Epidermal melanocyte (primary cell): Measurements from ENCODE around the gene RAD23B.
"Not testable (repeated sequence)": the region's sequence is repeated elsewhere in the genome, so short reads cannot be mapped to it uniquely, and the experiment has no call there.

ENCODE experiments used
- DNase-seq: peaks from one replicate; pipeline ENCODE4 v3.0.0; 2011; ENCODE audit warnings: low spot score; ENCODE audit not compliant: insufficient read length

The RAD23B gene

GRCh38 chr9:107292821-107293542 lies 9.9 kb downstream of the RAD23B start:
- DNase-seq: no peak

- no peak for DNase-seq
These were observed 10.5 kb downstream of the RAD23B start for GRCh38 chr9:107293543-107294085.

DNA sequence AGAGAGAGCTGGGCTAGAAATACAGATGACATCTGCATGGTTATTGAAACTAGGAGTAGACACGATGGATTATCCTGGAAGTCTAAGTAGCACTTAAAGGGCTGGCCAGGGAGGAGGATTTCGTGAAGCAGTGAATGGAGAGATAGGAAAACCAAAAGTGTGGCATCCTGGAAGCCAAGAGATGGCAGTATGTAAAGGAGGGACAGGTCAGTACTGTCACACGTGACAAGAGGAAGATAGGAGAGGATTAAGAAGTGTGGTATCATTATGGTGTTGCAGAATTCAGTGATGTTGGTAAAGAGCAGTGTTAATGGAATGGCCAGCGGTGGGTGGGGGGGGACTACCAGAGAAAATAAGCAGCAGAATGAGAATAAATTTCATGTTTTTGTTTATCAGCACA lies 11.7 kb downstream of the RAD23B start:
- DNase-seq: no peak

DNA sequence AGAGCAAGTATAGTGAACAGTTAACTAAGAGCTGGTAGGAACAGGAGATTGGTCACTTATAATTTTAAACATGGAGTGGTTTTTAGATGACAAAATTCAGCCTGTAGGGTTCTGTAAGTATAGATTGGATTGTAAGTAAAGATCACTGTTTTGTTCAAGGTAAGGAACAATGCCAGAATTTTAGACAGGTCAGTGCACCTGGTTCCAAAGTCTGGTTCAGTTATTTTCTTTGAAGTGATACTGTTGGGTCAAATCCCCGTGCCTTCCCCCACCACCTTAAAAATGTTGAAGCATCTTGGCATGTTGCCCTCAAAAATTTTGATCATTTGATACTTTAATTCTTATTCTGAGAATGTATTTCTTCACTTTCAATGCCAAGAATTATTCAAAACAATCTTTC lies 12.9 kb downstream of the RAD23B start:
- DNase-seq: no peak

GRCh38 chr9:107296592-107296991 lies 13.5 kb downstream of the RAD23B start:
- not testable (repeated sequence) for DNase-seq

DNA sequence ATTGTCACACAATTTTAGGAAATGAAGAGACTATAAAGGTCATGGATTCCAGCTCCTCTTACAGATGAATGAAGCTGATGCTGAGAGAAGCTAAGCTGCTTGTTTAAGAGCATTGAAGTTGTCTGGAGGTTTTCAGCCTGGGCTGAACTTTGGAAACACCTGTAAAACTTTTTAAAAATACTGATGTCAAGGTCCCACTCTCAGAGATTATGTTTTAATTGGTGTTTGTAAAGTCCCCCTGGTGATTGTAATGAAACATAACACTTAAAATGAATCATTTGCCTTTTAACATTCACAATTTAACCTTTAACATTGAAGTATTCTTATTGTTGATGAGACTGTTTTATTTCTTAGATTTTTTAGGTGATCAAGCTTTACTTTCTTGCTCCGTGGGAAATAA lies 16.4 kb downstream of the RAD23B start:
- no peak for DNase-seq

GRCh38 chr9:107306308-107306707 lies 23.2 kb downstream of the RAD23B start:
- no peak for DNase-seq

- no peak for DNase-seq
These were observed 24.3 kb downstream of the RAD23B start for GRCh38 chr9:107307331-107307730.

DNA sequence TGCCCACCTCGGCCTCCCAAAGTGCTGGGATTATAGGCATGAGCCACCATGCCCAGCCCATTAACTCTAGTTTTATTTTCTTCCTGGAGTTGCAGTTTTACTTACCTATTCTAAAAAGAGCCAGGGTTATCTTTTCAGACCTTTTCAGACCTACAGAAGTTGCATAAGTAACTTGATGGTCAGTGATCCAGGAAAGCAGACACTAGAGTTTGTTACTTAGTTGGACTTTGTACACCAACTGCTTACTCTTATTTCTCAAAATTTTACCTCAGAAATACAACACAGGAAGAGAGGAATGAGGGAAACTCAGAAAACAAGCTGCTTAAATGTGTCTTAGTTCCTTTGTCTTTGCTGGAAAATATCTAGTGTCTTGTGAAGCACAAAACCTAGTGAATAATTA lies 25.4 kb downstream of the RAD23B start:
- no peak for DNase-seq

DNA sequence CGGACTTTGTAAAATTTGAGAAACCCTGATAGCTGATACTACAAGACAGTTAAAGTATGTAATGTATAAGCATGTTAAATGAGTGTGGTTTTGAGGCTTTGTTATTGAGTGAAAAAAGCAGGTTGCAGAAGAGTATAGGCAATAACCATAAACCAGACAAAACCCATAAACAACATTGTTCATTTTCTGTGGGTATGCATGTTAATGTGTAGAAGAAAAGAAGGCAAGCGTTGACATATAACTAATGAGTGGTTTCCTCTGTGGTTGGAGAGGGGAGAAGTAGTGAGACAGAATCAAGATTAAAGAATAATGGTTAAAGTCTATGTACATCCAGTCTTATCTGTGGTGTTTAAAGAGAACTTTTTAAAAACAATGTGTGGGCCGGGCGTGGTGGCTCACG lies 26.2 kb downstream of the RAD23B start:
- DNase-seq: no peak

DNA sequence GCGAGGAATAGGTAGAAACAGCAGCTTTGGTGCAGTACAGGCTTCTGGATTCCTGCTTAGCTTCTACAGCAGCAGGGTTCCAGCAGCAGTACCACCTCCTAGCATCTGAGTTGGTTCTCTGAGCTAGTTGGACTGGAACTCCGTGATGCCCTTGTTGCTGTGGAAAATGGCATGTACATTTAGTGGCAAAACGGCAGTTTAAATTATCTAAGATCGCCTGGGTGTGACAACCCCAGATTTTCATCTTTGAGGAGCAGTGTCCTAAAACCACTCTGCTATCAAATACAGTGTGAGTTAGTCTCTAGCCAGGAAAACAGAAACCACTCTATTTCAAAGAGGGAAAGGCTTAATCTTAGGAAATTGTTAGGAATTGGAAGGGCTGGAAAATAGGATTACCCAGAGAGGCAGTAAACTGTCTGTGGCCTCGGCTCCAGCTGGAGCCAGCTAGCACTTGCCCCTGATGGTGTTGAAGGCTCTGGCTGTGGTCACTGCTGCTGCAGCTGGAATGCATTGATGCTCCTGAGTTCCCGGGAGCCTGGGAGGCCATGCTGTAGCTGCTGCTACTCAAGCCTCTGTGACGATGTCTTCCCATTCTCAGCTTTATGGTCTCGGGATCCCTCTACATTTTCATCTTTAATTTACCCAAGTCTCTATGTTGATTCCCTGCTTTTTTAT lies 29.4 kb downstream of the RAD23B start:
- DNase-seq: peak; percentile 38

- DNase-seq: no peak
These were observed 30.5 kb downstream of the RAD23B start for GRCh38 chr9:107313555-107314096.

DNA sequence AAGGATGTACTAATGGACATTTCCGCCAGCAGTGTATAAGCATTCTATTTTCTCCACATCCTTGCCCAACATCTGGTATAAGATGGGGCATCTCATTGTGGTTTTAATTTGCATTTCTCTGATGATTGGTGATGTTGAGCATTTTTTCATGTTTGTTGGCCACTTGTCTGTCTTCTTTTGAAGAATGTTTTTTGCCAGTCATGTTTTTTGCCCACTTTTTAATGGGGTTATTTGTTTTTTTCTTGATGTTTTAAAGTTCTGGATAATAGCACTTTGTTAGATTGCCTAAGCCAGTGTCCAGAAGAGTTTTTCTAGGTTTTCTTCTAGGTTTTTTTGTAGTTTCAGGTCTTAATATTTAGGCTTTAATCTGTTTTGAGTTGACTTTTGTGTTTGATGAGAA lies 31.7 kb downstream of the RAD23B start:
- DNase-seq: no peak

- no peak for DNase-seq
These were observed 33.9 kb downstream of the RAD23B start for GRCh38 chr9:107316795-107317661.

GRCh38 chr9:107322643-107323042 lies 39.6 kb downstream of the RAD23B start:
- DNase-seq: no peak

DNA sequence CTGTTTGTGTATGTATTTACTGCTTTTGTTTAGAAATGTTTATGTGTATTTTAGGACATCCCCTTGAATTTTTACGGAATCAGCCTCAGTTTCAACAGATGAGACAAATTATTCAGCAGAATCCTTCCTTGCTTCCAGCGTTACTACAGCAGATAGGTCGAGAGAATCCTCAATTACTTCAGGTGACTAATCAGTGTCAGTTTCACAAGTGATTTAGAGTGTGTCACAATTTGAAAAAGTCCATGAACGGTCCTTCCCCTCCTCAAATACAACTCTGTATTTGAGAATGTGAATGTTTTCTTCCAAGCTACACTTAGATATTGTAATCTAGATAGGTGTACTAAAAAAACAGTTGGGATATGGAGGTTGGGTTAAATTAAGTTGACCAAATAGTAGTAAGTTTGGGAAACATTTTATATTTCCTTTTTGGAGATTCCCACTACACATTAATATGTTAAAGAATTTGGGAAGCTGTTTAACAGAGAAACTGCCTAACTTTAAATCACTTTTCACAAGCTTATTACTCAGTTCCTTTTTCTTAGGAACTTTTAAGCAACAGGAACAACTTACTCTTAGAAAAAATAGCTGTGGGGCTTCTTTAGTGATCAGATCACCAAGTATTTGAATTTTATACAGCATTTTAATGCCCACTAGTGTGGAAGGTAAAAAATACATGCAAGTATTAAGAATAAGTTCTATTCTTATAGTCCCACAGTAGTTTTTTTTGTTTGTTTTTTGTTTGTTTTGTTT lies 40.9 kb downstream of the RAD23B start:
- no peak for DNase-seq

GRCh38 chr9:107325842-107326241 lies 42.8 kb downstream of the RAD23B start:
- DNase-seq: no peak

DNA sequence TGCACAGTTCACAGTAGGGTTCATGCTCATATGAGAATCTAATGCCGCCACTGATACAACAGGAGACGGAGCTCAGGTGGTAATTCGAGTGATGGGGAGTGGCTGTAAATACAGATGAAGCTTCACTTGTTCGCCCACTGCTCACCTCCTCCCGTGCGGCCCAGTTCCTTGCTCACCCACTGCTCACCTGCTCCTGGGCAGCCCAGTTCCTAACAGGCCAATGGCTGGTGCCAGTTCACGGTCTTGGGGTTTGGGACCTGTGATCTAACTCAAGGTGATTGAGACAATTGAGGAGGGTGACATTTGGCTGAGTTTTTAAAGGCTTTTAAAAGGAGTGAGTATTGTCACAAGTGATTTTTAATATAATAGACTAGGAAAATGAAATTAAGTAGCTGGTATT lies 45.4 kb downstream of the RAD23B start:
- no peak for DNase-seq

- no peak for DNase-seq
These were observed 47.3 kb downstream of the RAD23B start for GRCh38 chr9:107330420-107330819.

DNA sequence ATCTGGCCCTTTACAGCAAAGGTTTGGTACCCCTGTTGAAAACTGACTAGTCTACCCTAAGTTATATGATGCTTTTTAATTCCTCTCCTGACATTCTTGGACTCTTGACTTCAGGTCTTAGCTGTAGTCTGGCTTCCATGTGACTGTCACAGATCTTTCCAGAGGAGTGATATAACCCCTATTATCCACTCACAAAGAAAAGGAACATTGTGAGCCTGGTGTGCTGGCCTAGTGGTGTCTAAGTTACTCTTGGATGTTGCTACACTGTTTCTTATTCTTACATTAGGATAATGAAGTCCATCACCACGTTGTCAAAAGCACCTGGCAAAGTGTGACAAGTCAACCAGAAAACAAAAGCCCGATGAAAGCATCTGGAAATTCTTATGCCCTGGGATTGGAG lies 49.8 kb downstream of the RAD23B start:
- no peak for DNase-seq

DNA sequence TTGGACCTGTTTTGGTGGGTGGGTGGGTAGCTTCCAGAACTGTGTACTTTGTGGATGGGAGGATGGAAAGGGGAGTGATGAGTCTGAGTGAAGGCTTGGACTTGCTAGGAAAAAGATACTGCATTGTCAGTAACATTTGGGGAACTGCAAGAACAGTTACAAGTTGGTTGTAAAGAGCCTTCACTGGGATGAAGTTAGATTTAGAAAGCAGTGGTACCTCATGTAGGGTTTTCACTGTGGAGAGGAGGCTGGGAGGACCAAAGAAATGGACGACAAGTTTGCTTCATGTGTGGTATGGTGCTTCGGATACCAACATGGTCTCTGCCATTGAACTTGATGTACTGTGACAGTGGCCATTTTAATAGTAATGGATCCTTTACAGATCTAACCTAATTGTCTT lies 50.3 kb downstream of the RAD23B start:
- no peak for DNase-seq
